Endothelial cell of umbilical vein (primary cell): ENCODE data around the gene GADD45G. TPM values are rescaled to one million over a fixed set of nuclear protein-coding genes. Genes with fewer than 3 reads are reported as not detected.

ENCODE experiments used
- BruUV-seq: library from RNA; stranded (reverse); fragments of 400-500 nt; replicated peaks from 2 replicates; lab custom pipeline; 2021; lab: Mats Ljungman, UMichigan
- CTCF ChIA-PET: fragments of 300-600, 350-600 bp; sonication (Branson Sonifier 250); formaldehyde crosslinking; loops from one replicate; lab custom pipeline; 2021; ENCODE audit warnings: antibody characterized with exemption, inconsistent platforms; lab: Charles Lee
- POLR2A ChIA-PET: fragments of 300-600, 350-600 bp; sonication (Branson Sonifier 250); formaldehyde crosslinking; loops from one replicate; lab custom pipeline; 2021; ENCODE audit warnings: antibody characterized with exemption, inconsistent platforms; lab: Charles Lee
- DNase-seq: peaks from one replicate; pipeline ENCODE4 v3.0.0-alpha.2; 2011; ENCODE audit warnings: low read depth, low spot score
- FAIRE-seq: peaks from 2 replicates; lab custom pipeline; 2011; peaks lifted over from hg19 to GRCh38; lab: Jason Lieb, UNC
- H2AFZ ChIP-seq: 2 replicates; pipeline ENCODE4 v1.6.0; 2012; ENCODE audit warnings: low read depth, low read length, control low read depth, inconsistent platforms
- H3K27ac ChIP-seq: 2 replicates; pipeline ENCODE4 v1.5.1; 2011; ENCODE audit warnings: low read depth, mild to moderate bottlenecking, control low read depth, low read length, moderate library complexity; ENCODE audit not compliant: insufficient read depth
- H3K27me3 ChIP-seq, 2 experiments: 2 replicates each; pipeline versions ENCODE4 v1.6.0 to v1.6.1; 2011; ENCODE audit warnings: low read length in 2 of 2, mixed read lengths in 1 of 2; ENCODE audit not compliant: control insufficient read depth in 2 of 2, insufficient read depth in 2 of 2
- H3K36me3 ChIP-seq, 2 experiments: 2 replicates in 1 of 2; 3 replicates in 1 of 2; pipeline ENCODE4 v1.5.1; 2011; ENCODE audit warnings: low read length in 2 of 2, mild to moderate bottlenecking in 1 of 2, moderate library complexity in 1 of 2; ENCODE audit not compliant: control insufficient read depth in 2 of 2, insufficient read depth in 2 of 2; ENCODE audit errors: extremely low read depth in 1 of 2
- H3K4me1 ChIP-seq: 3 replicates; pipeline ENCODE4 v1.5.1; 2011; ENCODE audit warnings: mild to moderate bottlenecking, low read length; ENCODE audit not compliant: control insufficient read depth, insufficient read depth; ENCODE audit errors: extremely low read depth
- H3K4me2 ChIP-seq: 2 replicates; pipeline ENCODE4 v1.6.1; 2011; ENCODE audit warnings: low read length, control low read depth, mixed read lengths; ENCODE audit not compliant: insufficient read depth
- H3K4me3 ChIP-seq, 3 experiments: fragments of 200-600 bp in 1 of 3; sonication (generic), shearing (Covaris generic) in 1 of 3; replicated peaks in 1 of 3; 2 replicates each; pipeline ENCODE4 v1.5.1; 2011 to 2016; ENCODE audit warnings: control low read depth in 3 of 3, low read length in 3 of 3, mild to moderate bottlenecking in 2 of 3, inconsistent platforms in 1 of 3, low read depth in 1 of 3, moderate library complexity in 1 of 3; ENCODE audit not compliant: insufficient read depth in 1 of 3
- H3K79me2 ChIP-seq: 2 replicates; pipeline ENCODE4 v1.6.0; 2012; ENCODE audit warnings: low read length, inconsistent platforms; ENCODE audit not compliant: control insufficient read depth, insufficient read depth
- H3K9ac ChIP-seq: replicated peaks from 2 replicates; pipeline ENCODE3; 2011; ENCODE audit warnings: low read length, control low read depth; ENCODE audit not compliant: insufficient read depth; ENCODE audit errors: extremely low read depth
- H3K9me1 ChIP-seq: replicated peaks from 3 replicates; pipeline ENCODE4 v1.6.0; 2011; ENCODE audit warnings: mild to moderate bottlenecking, low read length; ENCODE audit not compliant: control insufficient read depth, insufficient read depth; ENCODE audit errors: extremely low read depth
- H3K9me3 ChIP-seq: replicated peaks from 2 replicates; pipeline ENCODE4 v1.5.1; 2012; ENCODE audit warnings: low read length, inconsistent platforms; ENCODE audit not compliant: control insufficient read depth, insufficient read depth
- H4K20me1 ChIP-seq: replicated peaks from 2 replicates; pipeline ENCODE3; 2011; ENCODE audit warnings: mild to moderate bottlenecking, low read length; ENCODE audit not compliant: control insufficient read depth, insufficient read depth; ENCODE audit errors: extremely low read depth
- CTCF ChIP-seq, 2 donors: IDR thresholded peaks; 1 replicate in 1 of 2; 2 replicates in 1 of 2; pipeline ENCODE4 v1.5.1; 2011; ENCODE audit warnings: low read length in 2 of 2, mild to moderate bottlenecking in 2 of 2, moderate library complexity in 2 of 2, control low read depth in 1 of 2, inconsistent platforms in 1 of 2, low read depth in 1 of 2; ENCODE audit not compliant: insufficient read depth in 1 of 2; ENCODE audit errors: extremely low read depth in 1 of 2
- EZH2 ChIP-seq: IDR thresholded peaks from 2 replicates; pipeline ENCODE4 v1.6.1; 2012; ENCODE audit warnings: borderline replicate concordance, low read depth, mild to moderate bottlenecking, moderate library complexity, low read length, inconsistent platforms; ENCODE audit not compliant: severe bottlenecking
- FOS ChIP-seq: IDR thresholded peaks from 2 replicates; pipeline ENCODE4 v1.6.1; 2011; ENCODE audit warnings: mild to moderate bottlenecking, low read length, moderate library complexity, borderline replicate concordance; ENCODE audit not compliant: insufficient read depth
- GATA2 ChIP-seq: IDR thresholded peaks from 2 replicates; pipeline ENCODE4 v1.7.0; 2011; ENCODE audit warnings: low read depth, mild to moderate bottlenecking, moderate library complexity, mixed read lengths, low read length; ENCODE audit not compliant: insufficient read length, insufficient read depth
- JUN ChIP-seq: IDR thresholded peaks from 2 replicates; pipeline ENCODE4 v1.6.1; 2011; ENCODE audit warnings: borderline replicate concordance, low read depth; ENCODE audit not compliant: insufficient read length, insufficient read depth
- MYC ChIP-seq: IDR thresholded peaks from one replicate; pipeline ENCODE4 v1.6.1; 2011; ENCODE audit warnings: mild to moderate bottlenecking, low read depth, low read length
- POLR2A ChIP-seq: IDR thresholded peaks from 2 replicates; pipeline ENCODE4 v1.6.1; 2012; ENCODE audit warnings: low read depth, mild to moderate bottlenecking, control low read depth, low read length
- POLR2AphosphoS5 ChIP-seq: IDR thresholded peaks from 2 replicates; pipeline ENCODE4 v1.6.1; 2012; ENCODE audit warnings: low read depth, mild to moderate bottlenecking, control low read depth, low read length, moderate library complexity; ENCODE audit not compliant: insufficient read depth
- dilution Hi-C: fragments of 300-500 bp; cut with MboI; formaldehyde crosslinking; loops from one replicate; pipeline ENCODE4 v1.15.0; 2019; ENCODE audit warnings: low sequenced_read_pairs; ENCODE audit not compliant: extremely low pct_ligation_motif_present
- intact Hi-C: fragments of 100-400 bp; cut with micrococcal nuclease; formaldehyde crosslinking; loops from one replicate; pipeline ENCODE4 v1.10.0; 2022
- polyA plus RNA-seq, 4 experiments: library from polyadenylated mRNA; depleted of rRNA in 3 of 4; stranded (reverse) in 3 of 4; unstranded in 1 of 4; fragments of >200 nt; gene quantifications; 2 replicates each; pipeline versions ENCODE4 v1.2.1 to v1.2.3, GENCODE V29; 2011 to 2012; ENCODE audit warnings: missing spikeins in 1 of 4
- total RNA-seq: library from RNA; stranded (reverse); gene quantifications from 2 replicates; pipeline ENCODE4 v1.2.3, GENCODE V29; 2021
- TF ChIP-seq, protein P1 (sequence below): IDR thresholded peaks from 2 replicates; pipeline ENCODE4 v1.6.1; 2011; ENCODE audit not compliant: insufficient read depth, insufficient read length

The GADD45G gene
- total and polyA plus RNA-seq, 2 donors (not counting 3 experiments of a cell fraction or from before 2014, with no cell fraction given): 0.44 to 0.64 TPM

- dilution Hi-C loops: no loop called here
- Histone ChIP-seq H3K9ac (no peak overlapping the region), H4K20me1 (no peaks in the 10 kb centered on the region), H3K9me3 (no peaks in the 10 kb centered on the region), H3K4me2 (no peak overlapping the region), H3K9me1 (no peaks in the 10 kb centered on the region), H3K79me2 (no peaks in the 10 kb centered on the region), H3K27ac (no peak overlapping the region), H3K4me3 (no peak overlapping the region), H2AFZ (no peak overlapping the region), H3K36me3 (no peaks in the 10 kb centered on the region), H3K27me3 (peaks cover 15 to 21% of the 10 kb centered on the region in 2 experiments), H3K4me1 (no peaks in the 10 kb centered on the region)
- DNase-seq: peak; percentile 48
- POLR2A ChIA-PET: no interaction called here
- intact Hi-C loops: loop anchor here (1.0 to 2.0 kb wide), 2 partner anchors 22 to 1295 kb away; no protein-coding TSS in a partner anchor
- FAIRE-seq: peak; percentile 28
- TF ChIP-seq POLR2AphosphoS5 (no peak), CTCF (IDR thresholded peaks at IDR 0.05; ENCODE audit: extremely low read depth in 1 of 2, insufficient read depth in 1 of 2, low read depth in 1 of 2, low read length in 2 of 2) (peak; percentile 33 to 37)
- CTCF ChIA-PET: interaction anchor here (0.6 to 4.1 kb wide), 10 partner anchors 12 to 1297 kb away, joined by 3 to 35 read pairs (median 3); no protein-coding TSS in a partner anchor
- BruUV-seq: no TSS peak
Observed at GRCh38 chr9:89576404-89576839, 28.4 kb upstream of the GADD45G start.

DNA sequence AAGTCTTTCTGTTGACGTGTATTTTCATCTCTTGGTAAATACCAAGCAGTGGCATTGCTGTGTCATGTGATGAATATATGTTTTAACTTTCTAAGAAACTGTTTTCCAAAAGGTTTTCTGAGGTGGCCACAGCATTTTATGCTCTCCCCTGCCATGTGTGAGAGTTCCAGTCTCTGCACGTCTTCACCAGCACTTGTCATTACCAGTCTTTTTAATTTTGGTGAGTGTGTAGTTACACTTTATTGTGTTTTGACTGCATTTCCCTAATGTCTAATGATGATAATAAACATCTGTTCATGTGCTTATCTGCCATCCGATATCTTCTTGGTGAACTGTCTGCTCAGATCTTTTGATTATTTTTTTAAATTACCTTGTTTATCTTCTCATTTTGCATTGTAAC is 27.4 kb upstream of the GADD45G start:
- Histone ChIP-seq H3K4me2 (no peak overlapping the region), H3K27ac (no peak overlapping the region), H3K9me1 (no peaks in the 10 kb centered on the region), H4K20me1 (no peaks in the 10 kb centered on the region), H3K4me3 (no peak overlapping the region), H2AFZ (no peak overlapping the region), H3K36me3 (no peaks in the 10 kb centered on the region), H3K9ac (no peak overlapping the region), H3K79me2 (no peaks in the 10 kb centered on the region), H3K4me1 (no peaks in the 10 kb centered on the region), H3K27me3 (peaks cover 14 to 21% of the 10 kb centered on the region in 2 experiments), H3K9me3 (no peaks in the 10 kb centered on the region)
- TF ChIP-seq POLR2A (no peak), JUN (no peak), GATA2 (no peak), EZH2 (no peak), CTCF (IDR thresholded peaks at IDR 0.05; ENCODE audit: extremely low read depth in 1 of 2, insufficient read depth in 1 of 2, low read depth in 1 of 2, low read length in 2 of 2) (no peak), MYC (no peak), POLR2AphosphoS5 (no peak), FOS (no peak)
- TF ChIP-seq, protein P1, sequence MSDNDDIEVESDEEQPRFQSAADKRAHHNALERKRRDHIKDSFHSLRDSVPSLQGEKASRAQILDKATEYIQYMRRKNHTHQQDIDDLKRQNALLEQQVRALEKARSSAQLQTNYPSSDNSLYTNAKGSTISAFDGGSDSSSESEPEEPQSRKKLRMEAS: no peak
- BruUV-seq: no TSS peak
- CTCF ChIA-PET: interaction anchor here (0.8 to 4.1 kb wide), 5 partner anchors 15 to 1337 kb away, joined by 3 to 35 read pairs (median 4); no protein-coding TSS in a partner anchor
- DNase-seq: no peak
- dilution Hi-C loops (no loop called here), intact Hi-C loops (loop anchor here (2.0 kb wide), 1 partner anchor 21 kb away; no protein-coding TSS in a partner anchor)
- POLR2A ChIA-PET: no interaction called here
- no peak for FAIRE-seq
